HG03558 (cell line): ENCODE results near the gene COX4I1.
A peak's percentile ranks its signal among the peaks of the same experiment; 100 is the strongest.
"Not testable (repeated sequence)": the region's sequence is repeated elsewhere in the genome, so short reads cannot be mapped to it uniquely, and the experiment has no call there.

Source experiments
- ATAC-seq: cut with Tn5 transposase; IDR thresholded peaks from one replicate; pipeline ENCODE4 v1.9.1; 2021; ENCODE audit warnings: moderate number of reproducible peaks; ENCODE audit not compliant: unreplicated experiment; ENCODE audit errors: extremely low read depth

The COX4I1 gene

GRCh38 chr16:85798283-85798776 is 1.2 kb upstream of the COX4I1 start:
- no peak for ATAC-seq

- peak; percentile 16 for ATAC-seq
Measured at GRCh38 chr16:85798901-85799496, 496 bp upstream of the COX4I1 start.

GRCh38 chr16:85800321-85800669 is 800 bp downstream of the COX4I1 start:
- no peak for ATAC-seq

- ATAC-seq = no peak
Measured at GRCh38 chr16:85803570-85803969, 4.1 kb downstream of the COX4I1 start.

- no peak for ATAC-seq
Measured at GRCh38 chr16:85805442-85806045, 6.0 kb downstream of the COX4I1 start.

GRCh38 chr16:85806539-85806938 is 7.0 kb downstream of the COX4I1 start:
- no peak for ATAC-seq

- ATAC-seq = not testable (repeated sequence)
Measured at GRCh38 chr16:85807340-85807739, 7.8 kb downstream of the COX4I1 start.

- not testable (repeated sequence) for ATAC-seq
Measured at GRCh38 chr16:85808104-85808503, 8.6 kb downstream of the COX4I1 start.

- ATAC-seq = no peak
Measured at GRCh38 chr16:85808926-85809325, 9.4 kb downstream of the COX4I1 start.

- no peak for ATAC-seq
Measured at GRCh38 chr16:85809645-85810044, 10.2 kb downstream of the COX4I1 start.

- no peak for ATAC-seq
Measured at GRCh38 chr16:85810097-85810741, 10.7 kb downstream of the COX4I1 start.

GRCh38 chr16:85810742-85811115 is 11.2 kb downstream of the COX4I1 start:
- ATAC-seq = no peak

- no peak for ATAC-seq
Measured at GRCh38 chr16:85812031-85812807, 12.7 kb downstream of the COX4I1 start.

GRCh38 chr16:85812811-85813700 is 13.6 kb downstream of the COX4I1 start:
- no peak for ATAC-seq

- ATAC-seq = no peak
Measured at GRCh38 chr16:85816159-85816558, 16.7 kb downstream of the COX4I1 start.

GRCh38 chr16:85817195-85817594 is 17.7 kb downstream of the COX4I1 start:
- ATAC-seq = not testable (repeated sequence)

- no peak for ATAC-seq
Measured at GRCh38 chr16:85819245-85819644, 19.8 kb downstream of the COX4I1 start.

- no peak for ATAC-seq
Measured at GRCh38 chr16:85819771-85820170, 20.3 kb downstream of the COX4I1 start.

GRCh38 chr16:85820604-85821372 is 21.3 kb downstream of the COX4I1 start:
- no peak for ATAC-seq
